ENCODE data around the gene QPCTL.
"Not testable (repeated sequence)": the region's sequence is repeated elsewhere in the genome, so short reads cannot be mapped to it uniquely, and the experiment has no call there.

QPCTL gene

GRCh38 chr19:45717131-45717982, 24.9 kb downstream of the QPCTL start:
- peak; percentile 99 for DNase-seq (ENCODE audit: low spot score)

- DNase-seq (ENCODE audit: low spot score), result no peak
Observed at GRCh38 chr19:45717983-45718650, 25.7 kb downstream of the QPCTL start.

GRCh38 chr19:45720065-45720464, 27.6 kb downstream of the QPCTL start:
- DNase-seq (ENCODE audit: low spot score), result not testable (repeated sequence)

- DNase-seq (ENCODE audit: low spot score), result not testable (repeated sequence)
Observed at GRCh38 chr19:45728683-45729082, 36.2 kb downstream of the QPCTL start.

GRCh38 chr19:45729800-45730290, 37.4 kb downstream of the QPCTL start:
- no peak for DNase-seq (ENCODE audit: low spot score)

GRCh38 chr19:45730368-45731288, 38.2 kb downstream of the QPCTL start, which contains the start of gene FBXO46:
Gene FBXO46, minus strand, starts transcription at chr19:45730896. Its CDS starts 17,401 bp downstream, at chr19:45713495.
- DNase-seq (ENCODE audit: low spot score), result peak; percentile 96

- no peak for DNase-seq (ENCODE audit: low spot score)
Observed at GRCh38 chr19:45733160-45733810, 40.8 kb downstream of the QPCTL start, which contains the start of gene MEIOSIN. Gene MEIOSIN, plus strand, starts transcription at chr19:45733439. Its CDS starts 1,938 bp downstream, at chr19:45735377.

GRCh38 chr19:45739498-45740439, 47.3 kb downstream of the QPCTL start:
- DNase-seq (ENCODE audit: low spot score), result no peak

- no peak for DNase-seq (ENCODE audit: low spot score)
Observed at GRCh38 chr19:45742969-45743368, 50.5 kb downstream of the QPCTL start.

GRCh38 chr19:45745606-45746005, 53.1 kb downstream of the QPCTL start:
- no peak for DNase-seq (ENCODE audit: low spot score)

GRCh38 chr19:45746866-45747265, 54.4 kb downstream of the QPCTL start:
- DNase-seq (ENCODE audit: low spot score), result no peak

GRCh38 chr19:45747513-45747912, 55.0 kb downstream of the QPCTL start:
- DNase-seq (ENCODE audit: low spot score), result no peak

- not testable (repeated sequence) for DNase-seq (ENCODE audit: low spot score)
Observed at GRCh38 chr19:45751483-45751882, 59.0 kb downstream of the QPCTL start.

- no peak for DNase-seq (ENCODE audit: low spot score)
Observed at GRCh38 chr19:45752639-45753038, 60.2 kb downstream of the QPCTL start.

GRCh38 chr19:45753548-45753947, 61.1 kb downstream of the QPCTL start:
- DNase-seq (ENCODE audit: low spot score), result no peak
